C4-2B (cell line): ENCODE results near the gene PTPRN2.

Experiments used
- CTCF ChIP-seq: fragments of 450-650 bp; conservative IDR thresholded peaks from 2 replicates; pipeline ENCODE4 v1.5.1; 2017; ENCODE audit warnings: mild to moderate bottlenecking
- ZFX ChIP-seq: fragments of 450-650 bp; IDR thresholded peaks from 2 replicates; pipeline ENCODE4 v1.6.1; 2017

- TF ChIP-seq CTCF: no peak
- TF ChIP-seq ZFX: no peak
Observed at GRCh38 chr7:157780721-157781120, 806.9 kb downstream of the PTPRN2 start.
